HG02763 (cell line): ENCODE measurements around the gene PIP5K1A.
"Not testable (repeated sequence)": the region's sequence is repeated elsewhere in the genome, so short reads cannot be mapped to it uniquely, and the experiment has no call there.

Experiments
- ATAC-seq: cut with Tn5 transposase; IDR thresholded peaks from one replicate; pipeline ENCODE4 v1.9.1; 2021; ENCODE audit warnings: mild to moderate bottlenecking, moderate library complexity; ENCODE audit not compliant: unreplicated experiment

The PIP5K1A gene, protein sequence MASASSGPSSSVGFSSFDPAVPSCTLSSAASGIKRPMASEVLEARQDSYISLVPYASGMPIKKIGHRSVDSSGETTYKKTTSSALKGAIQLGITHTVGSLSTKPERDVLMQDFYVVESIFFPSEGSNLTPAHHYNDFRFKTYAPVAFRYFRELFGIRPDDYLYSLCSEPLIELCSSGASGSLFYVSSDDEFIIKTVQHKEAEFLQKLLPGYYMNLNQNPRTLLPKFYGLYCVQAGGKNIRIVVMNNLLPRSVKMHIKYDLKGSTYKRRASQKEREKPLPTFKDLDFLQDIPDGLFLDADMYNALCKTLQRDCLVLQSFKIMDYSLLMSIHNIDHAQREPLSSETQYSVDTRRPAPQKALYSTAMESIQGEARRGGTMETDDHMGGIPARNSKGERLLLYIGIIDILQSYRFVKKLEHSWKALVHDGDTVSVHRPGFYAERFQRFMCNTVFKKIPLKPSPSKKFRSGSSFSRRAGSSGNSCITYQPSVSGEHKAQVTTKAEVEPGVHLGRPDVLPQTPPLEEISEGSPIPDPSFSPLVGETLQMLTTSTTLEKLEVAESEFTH

DNA sequence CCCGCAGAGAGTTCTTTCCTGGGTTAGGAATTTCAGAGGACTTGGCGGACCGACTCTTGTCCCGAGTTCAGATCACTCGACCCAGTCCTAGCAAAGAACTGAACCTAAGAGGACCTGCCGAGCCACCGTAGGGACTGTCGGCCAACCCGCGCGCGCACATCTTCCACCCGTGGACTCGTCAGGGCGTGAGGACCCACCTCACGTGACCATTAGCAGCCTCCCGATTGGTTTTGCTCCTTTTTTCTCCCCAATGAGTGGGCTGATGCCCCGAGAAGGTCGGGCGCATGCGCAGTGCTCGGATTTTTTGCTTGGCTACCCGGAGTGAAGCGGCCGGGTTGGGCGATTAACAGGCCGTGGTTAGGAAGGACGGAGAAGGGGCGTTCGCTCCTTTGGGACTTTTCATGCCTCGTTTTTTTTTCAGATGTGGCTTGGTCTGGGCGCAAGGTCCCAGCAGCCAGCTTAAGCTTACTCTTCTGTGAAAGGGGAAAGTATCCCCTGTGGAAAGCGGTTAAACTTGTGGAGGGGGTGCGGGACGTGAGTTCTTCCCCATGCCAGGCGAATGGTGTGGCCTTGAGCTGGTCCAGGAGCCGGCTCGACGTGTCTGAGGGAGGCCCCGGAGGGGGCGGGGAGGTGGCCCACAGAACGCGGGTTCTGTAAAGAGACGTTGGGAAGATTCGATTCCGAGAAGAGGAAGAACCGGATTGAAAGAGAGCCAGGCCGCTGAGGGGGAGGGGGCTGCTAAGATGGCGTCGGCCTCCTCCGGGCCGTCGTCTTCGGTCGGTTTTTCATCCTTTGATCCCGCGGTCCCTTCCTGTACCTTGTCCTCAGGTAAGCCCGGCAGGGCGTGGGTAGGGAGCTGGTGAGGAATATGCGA, at the start of gene PIP5K1A:
TSS of gene PIP5K1A (plus strand) at position 299 of the 874 bp plus-strand sequence. CDS start at position 744, 445 bp downstream.
- peak; percentile 86 for ATAC-seq

- ATAC-seq, result peak; percentile 52
Observed at GRCh38 chr1:151156515-151156819, 41.9 kb upstream of the PIP5K1A start, which contains the start of gene TNFAIP8L2. TNFAIP8L2 (plus strand) TSS chr1:151156649; CDS start chr1:151158698, 2,049 bp downstream.

- ATAC-seq, result no peak
Observed at GRCh38 chr1:151157067-151157531, 41.3 kb upstream of the PIP5K1A start.

DNA sequence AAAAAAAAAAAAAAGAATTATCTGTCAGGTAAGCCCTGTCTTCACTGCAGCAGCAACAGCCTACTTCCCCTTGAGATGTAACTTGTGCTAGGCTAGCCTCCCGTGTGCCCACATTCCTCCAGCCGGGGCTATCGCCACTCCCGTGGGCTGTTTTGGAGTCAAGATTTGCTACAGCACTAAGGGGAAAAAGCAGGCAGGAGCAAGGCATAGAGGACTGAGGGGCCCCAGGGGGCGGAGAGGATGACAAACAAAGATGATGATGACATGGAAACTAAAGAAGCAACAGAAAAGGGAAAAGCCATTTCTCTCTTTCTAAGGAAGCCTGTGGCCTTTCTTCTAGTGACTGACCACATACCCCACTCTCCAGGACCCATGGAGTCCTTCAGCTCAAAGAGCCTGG, 40.0 kb upstream of the PIP5K1A start:
- ATAC-seq, result no peak

DNA sequence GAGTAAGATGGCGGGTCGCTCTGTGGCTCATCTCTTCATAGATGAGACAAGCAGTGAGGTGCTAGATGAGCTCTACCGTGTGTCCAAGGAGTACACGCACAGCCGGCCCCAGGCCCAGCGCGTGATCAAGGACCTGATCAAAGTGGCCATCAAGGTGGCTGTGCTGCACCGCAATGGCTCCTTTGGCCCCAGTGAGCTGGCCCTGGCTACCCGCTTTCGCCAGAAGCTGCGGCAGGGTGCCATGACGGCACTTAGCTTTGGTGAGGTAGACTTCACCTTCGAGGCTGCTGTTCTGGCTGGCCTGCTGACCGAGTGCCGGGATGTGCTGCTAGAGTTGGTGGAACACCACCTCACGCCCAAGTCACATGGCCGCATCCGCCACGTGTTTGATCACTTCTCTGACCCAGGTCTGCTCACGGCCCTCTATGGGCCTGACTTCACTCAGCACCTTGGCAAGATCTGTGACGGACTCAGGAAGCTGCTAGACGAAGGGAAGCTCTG, 39.6 kb upstream of the PIP5K1A start:
- ATAC-seq, result no peak

DNA sequence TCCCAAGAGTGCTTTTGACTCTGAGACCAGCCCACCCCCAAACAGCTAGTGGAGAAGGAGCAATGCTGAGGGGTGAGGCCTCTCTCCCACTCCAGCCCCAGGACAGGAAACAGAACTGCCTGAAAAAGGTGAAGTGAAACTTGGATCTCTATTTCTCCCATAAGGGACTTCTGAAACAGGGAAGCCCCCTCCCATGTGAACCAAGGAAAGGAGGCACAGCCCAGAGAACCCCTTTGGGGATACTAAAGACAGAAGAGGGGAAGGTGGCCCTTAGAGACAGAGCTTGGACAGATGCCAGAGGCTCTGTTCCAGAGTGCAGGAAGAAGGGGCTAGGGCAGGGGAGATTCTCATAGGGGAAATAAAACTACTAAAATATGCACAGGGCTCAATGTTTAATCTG, 39.0 kb upstream of the PIP5K1A start:
- no peak for ATAC-seq

- ATAC-seq, result no peak
Observed at GRCh38 chr1:151164732-151165280, 33.5 kb upstream of the PIP5K1A start.

DNA sequence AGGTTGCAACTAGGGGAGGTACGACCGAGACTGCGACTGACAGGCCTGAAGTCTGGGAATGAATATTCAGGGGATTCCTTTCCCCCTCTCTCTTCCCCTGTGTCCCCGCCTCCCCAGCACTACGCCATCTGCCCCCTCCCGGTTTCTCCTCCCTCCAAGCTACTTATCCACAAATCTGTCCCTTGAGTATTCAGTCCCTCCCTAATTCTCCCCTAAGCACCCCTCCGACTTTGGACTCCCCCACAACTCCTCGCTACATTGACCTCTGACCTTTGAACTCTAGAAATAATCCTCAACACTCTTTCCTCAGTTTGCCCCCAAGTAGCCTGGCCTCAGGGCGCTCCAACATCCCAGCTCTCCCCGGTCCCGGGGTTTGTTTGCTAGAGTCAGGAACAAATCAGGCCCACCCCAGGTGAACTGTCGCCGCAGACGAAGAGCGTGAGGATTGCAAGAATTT, 33.0 kb upstream of the PIP5K1A start:
- ATAC-seq, result no peak

GRCh38 chr1:151165738-151166504, 32.4 kb upstream of the PIP5K1A start, which contains the start of the genes LYSMD1 and SCNM1:
LYSMD1 (minus strand) TSS chr1:151165902; CDS start chr1:151165258, 644 bp downstream.
SCNM1 (plus strand) TSS chr1:151166144; CDS start chr1:151166153, 9 bp downstream.
- ATAC-seq, result peak; percentile 90

DNA sequence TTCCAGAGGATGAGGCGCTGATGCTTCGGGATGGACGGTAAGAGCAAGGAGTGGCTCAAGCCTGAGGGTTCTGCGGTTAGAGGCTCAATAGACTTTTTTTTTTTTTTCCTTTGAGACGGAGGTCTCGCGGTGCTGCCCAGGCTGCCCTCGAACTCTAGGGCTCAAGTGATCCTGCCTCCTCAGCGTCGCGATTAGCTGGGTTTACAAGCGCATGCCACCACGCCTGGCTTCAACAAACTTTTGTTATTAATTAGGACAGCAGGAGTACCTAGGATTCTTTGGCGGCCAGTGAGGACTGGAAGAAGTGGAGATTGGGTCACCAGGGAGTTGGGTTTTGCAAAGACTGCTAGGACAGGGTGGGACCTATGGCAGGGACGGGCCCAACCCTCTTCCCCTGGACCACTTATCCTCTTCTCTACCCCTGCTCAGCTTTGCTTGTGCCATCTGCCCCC, 31.8 kb upstream of the PIP5K1A start:
- no peak for ATAC-seq

- ATAC-seq, result no peak
Observed at GRCh38 chr1:151167116-151167515, 31.2 kb upstream of the PIP5K1A start.

- no peak for ATAC-seq
Observed at GRCh38 chr1:151171190-151171589, 27.2 kb upstream of the PIP5K1A start.

DNA sequence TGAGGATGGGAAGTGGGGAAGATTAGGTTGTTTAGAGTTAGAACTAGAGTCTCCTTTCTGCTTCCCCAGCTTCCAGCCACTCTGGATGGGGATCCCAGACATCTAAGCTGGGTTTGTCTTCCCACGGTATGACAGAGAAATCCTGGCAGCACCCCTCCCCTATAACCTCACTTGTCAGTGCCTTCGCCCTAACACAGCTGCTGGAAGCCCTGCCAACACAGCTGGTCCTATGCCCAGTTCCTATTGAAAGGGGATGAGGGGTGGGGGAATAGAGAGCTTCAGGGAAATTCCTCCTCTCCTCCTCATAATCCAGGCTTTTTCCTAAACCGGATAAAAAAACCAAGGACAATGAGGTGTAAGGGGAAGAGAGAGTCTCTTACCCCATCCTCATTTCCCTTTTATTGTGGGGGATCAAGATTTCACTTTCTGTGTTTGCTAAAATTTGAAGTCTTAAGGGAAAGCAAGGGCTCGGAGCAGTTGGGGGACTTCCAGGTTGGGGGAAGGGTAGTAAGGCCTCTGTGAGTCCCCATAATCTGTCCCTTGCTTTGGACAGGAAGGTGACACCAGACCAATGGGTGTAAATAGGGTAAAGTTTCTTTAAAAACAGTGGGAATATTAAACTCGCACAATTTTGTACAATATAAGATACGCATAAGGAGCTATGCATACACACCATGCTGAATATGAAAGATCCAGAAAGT, 23.2 kb upstream of the PIP5K1A start:
- ATAC-seq, result no peak

DNA sequence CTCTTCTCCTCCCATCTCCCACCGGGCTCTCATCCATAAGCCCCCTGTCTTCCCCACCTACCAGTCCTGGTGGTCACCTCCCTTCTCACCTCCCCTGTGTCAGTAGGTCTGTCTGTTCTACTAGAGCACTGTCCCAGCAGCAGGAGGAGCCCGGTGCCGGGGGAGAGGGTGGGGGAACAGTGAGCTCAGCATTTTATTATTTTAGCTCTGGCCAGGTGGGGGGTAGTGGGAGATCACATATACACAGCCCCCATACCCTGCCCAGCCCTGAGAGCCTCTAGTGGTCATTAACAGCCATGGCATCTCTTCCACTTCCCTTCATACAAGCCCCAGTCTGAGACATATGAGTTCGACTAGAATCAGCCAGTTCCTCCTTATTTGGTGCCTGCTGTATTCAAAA, 22.5 kb upstream of the PIP5K1A start, which contains the start of gene TMOD4:
TSS of gene TMOD4 (minus strand) at position 119 of the 400 bp plus-strand sequence. CDS start 1,106 bp downstream, outside the sequence.
- no peak for ATAC-seq

DNA sequence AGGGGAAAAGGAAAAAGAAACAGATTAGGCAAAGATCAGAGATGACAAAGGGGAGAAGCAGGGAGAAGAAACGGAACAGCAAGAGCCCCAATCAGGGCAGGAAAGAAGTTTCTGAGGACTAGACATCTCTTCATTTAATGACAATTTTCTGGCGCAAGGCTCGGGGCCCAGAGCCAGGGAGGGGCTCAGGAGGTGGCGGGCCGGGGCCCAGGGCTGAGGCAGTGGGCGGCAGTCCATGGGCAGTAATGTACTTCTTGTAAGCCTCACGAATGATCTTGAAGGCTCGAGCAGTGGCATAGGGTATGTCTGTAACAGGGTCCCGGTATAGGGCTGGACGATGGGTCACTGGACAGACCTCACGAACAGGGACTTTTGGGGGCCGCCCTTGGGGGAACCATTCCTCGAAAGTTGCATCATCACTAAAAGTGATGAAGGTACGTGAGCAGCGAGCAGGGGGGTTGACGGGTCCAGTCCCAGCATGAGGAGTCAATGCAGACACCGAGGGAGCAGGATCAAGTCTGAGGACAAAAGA, 21.8 kb upstream of the PIP5K1A start:
- ATAC-seq, result no peak

DNA sequence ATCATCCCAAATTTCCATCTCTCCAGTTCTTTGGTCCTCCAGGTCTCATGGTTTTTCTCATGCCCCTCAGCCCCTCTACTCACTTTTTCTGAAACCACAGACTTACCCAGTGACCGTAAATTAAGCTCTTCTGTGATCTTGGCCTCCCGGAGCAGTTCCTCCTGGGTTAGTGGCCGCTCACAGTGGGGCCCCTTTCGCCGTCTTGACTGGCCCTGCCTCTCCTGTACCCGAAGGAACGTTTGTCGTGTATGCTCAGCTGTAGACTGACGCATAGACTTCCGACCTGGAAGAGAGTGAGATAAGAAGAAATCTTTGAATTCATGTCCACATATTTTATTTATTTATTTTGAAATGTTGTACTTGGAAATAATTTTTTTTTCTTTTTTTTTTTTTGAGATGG, 14.1 kb upstream of the PIP5K1A start:
- ATAC-seq, result no peak

DNA sequence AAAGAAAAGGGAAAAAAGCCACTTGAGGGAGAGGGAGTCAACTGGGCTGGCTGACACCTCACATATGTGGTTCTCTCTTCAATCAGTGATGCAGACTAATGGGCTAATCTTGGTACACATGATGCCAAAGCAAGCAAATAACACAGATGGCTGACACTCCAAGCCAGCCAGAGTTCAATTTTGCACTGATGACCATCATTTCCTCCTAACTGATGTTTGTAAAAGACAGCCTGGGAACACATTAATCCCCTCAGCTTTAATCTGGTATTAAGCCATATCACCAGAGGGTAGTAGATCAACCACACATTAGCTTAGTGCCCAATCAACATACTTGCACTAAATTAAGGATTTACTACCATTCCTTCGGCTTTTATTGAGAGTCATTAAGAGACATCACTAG, 11.1 kb upstream of the PIP5K1A start:
- ATAC-seq, result no peak

GRCh38 chr1:151188667-151189066, 9.7 kb upstream of the PIP5K1A start:
- ATAC-seq, result not testable (repeated sequence)
